Coronary artery (tissue), 2 donors: ENCODE measurements around the gene GNB4.

Source experiments
- DNase-seq: peaks from one replicate; pipeline ENCODE4 v3.0.0-alpha.2; 2017; ENCODE audit warnings: low spot score
- H3K27ac ChIP-seq, 2 donors: fragments of 200-600 bp; sonication (generic); one replicate each; pipeline ENCODE4 v1.5.1; 2016 to 2019
- H3K4me3 ChIP-seq: fragments of 200-600 bp; sonication (generic); 2 replicates; pipeline ENCODE4 v1.5.1; 2016; ENCODE audit warnings: mild to moderate bottlenecking, moderate library complexity
- TF ChIP-seq, protein P1 (sequence below): fragments of 200-600 bp; sonication (generic); IDR thresholded peaks from one replicate; pipeline ENCODE4 v1.5.1; 2019; ENCODE audit warnings: antibody characterized with exemption

The GNB4 gene

DNA sequence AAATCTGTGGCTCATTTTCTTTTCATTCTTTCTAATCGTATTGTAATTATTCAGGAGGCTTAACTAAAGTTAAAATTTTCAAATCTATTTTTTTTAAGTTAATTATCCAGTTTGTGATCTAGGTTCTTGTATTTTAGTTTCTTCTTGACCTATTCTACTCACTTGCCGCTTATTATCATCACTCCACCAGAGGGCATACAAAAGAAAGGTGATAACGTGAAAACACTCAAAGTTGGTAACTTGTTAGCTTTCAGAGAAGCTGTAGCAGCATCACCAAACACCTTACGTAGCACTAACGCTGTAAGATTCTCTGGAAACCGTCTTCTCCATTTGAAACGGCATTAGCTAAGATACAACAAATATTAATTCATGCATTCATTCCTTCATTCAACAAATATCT, 4.8 kb downstream of the GNB4 start:
- Histone ChIP-seq H3K4me3 (no peak overlapping the region), H3K27ac (no peak overlapping the region)
- DNase-seq, result no peak
- TF ChIP-seq, protein P1, sequence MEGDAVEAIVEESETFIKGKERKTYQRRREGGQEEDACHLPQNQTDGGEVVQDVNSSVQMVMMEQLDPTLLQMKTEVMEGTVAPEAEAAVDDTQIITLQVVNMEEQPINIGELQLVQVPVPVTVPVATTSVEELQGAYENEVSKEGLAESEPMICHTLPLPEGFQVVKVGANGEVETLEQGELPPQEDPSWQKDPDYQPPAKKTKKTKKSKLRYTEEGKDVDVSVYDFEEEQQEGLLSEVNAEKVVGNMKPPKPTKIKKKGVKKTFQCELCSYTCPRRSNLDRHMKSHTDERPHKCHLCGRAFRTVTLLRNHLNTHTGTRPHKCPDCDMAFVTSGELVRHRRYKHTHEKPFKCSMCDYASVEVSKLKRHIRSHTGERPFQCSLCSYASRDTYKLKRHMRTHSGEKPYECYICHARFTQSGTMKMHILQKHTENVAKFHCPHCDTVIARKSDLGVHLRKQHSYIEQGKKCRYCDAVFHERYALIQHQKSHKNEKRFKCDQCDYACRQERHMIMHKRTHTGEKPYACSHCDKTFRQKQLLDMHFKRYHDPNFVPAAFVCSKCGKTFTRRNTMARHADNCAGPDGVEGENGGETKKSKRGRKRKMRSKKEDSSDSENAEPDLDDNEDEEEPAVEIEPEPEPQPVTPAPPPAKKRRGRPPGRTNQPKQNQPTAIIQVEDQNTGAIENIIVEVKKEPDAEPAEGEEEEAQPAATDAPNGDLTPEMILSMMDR, result no peak

DNA sequence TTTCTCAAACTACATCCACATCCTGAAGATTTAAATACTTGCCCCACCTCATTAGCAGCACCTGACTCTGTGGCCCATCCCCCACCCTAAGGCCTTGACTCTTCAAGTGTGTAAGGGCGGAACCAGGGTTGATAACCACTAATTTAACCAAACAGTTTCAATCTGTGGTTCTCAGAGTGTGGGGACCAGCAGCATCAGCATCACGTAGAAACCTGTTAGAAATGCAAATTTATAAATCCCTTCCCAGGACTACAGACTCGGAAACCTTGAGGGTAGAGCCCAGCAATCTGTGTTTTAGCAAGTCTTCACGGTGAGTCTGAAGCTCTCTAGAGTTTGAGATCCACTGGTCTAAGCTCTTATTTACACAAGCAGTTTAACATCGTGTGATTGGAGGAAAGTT, 12.4 kb downstream of the GNB4 start:
- no peak for DNase-seq
- TF ChIP-seq, protein P1, result no peak
- H3K27ac ChIP-seq, result no peak overlapping the region
- no peak overlapping the region for H3K4me3 ChIP-seq

DNA sequence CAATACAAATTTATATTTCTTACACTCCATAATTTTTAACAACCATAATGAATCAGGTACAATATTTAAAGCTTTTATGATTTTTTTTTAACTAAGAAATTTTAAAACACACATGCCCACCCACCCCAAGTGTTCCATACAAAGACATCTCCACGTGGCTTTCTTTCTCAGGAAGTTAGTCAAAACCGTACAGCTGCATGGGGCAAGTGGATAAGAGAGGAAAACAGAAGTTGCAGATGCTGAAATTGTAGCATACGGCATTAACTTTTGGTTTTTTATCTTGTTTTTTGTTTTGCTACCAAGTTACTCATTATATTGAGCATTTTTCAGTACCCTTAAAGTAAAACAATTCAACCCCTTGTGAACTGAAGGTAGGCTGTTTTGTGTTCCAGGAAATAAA, 14.8 kb downstream of the GNB4 start:
- Histone ChIP-seq H3K27ac (no peak overlapping the region), H3K4me3 (no peak overlapping the region)
- TF ChIP-seq, protein P1, result no peak
- no peak for DNase-seq

DNA sequence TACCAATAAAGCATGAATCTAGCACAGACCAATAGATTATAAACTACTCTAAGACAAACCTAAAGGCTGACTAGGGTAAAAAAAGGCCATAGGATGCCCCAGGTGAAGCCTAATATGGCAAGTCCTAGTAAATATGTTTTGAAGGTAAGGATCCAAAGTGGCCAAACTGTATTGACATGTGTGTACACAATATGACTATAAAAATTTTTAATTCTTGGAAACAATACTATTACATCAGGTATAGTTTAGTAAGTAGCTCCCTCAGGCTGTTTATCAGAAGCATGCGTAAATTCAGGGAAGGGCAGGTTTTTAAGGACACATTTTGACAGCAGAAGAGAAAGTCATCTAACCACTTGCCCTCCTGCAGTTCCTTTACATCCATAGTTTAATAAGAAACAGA, 18.8 kb downstream of the GNB4 start:
- H3K27ac ChIP-seq, result peak overlapping the region in 1 of 2 donors; percentile 1

DNA sequence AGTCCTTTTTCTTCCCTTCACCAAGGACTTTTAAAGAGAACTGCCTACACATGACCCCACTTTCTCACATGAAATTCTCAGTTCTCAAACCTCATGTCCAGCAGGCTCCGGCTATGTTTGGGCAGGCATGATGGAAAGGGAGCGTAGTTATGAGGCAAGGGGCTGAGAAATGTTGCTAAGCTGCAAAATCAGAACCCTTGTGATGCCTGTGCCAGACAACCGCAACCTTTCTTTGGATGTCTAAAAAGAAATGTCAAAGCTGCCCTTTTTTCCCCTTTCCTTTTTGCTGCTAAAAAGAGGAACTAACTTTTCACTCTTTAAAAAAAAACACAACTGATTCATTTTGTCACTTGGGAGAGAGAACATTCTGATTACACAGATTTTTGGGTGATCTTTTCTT, 19.2 kb downstream of the GNB4 start:
- H3K4me3 ChIP-seq, result no peak overlapping the region
- peak overlapping the region in 1 of 2 donors; percentile 1 for H3K27ac ChIP-seq
- DNase-seq, result no peak
- TF ChIP-seq, protein P1, result no peak

More for the DNA sequence above, 18.8 kb downstream of the GNB4 start:
- no peak for DNase-seq
- H3K4me3 ChIP-seq, result no peak overlapping the region
- TF ChIP-seq, protein P1, result no peak

DNA sequence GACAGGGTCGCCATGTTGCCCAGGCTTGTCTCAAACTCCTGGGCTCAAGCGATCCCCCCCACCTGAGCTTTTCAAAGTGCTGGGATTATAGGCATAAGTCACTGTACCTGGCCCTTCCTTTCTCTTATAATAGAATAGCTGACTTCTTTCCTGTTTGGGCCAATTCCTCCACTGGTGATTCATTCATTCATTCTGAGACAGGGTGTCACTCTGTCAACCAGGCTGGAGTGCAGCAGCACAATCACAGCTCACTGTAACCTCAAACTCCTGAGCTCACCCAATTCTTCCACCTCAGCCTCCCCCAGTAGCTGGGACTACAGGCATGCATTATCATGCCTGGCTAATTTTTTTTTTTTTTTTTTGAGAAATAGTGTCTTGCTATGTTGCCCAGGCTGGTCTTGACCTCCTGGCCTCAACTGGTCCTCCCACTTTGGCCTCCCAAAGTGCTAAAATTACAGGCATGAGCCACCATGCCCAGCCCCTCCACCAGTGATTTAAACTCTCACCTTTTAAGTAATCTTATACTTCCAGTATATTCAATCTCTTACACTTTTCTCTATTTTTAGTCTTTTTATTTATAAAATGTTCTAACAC, 20.9 kb downstream of the GNB4 start:
- H3K4me3 ChIP-seq, result no peak overlapping the region
- no peak overlapping the region for H3K27ac ChIP-seq
- TF ChIP-seq, protein P1, result no peak
- DNase-seq, result no peak

DNA sequence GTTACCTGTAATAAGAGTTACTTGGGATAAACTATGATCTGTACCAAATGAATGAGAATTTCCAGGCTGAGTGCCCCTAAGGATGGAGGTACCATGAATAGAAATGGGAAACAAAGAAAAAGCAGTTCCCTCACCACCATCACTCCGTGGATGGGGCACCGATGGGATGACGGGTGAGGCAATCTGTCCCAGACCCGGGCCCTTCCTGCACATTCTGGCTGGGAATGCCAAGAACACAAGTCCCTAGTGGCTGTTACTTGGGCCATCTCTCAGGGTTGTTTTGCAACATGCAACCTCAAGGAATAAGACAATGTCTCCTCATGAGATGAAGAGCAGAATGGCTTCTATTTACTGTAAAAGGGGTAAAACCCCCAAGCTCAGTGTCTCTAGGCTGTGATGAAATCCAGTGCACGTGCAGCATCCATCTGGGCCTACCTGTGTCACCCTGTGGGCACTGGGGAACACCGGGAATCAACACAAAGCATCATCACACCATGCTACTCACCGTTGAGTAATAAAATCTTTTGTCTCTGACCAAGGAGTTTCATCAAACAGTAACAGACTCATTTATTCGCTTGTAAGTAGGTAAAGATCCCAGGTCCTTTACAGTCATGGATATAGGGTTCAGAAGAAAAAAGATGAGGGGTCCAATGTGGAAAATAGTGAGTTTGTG, 22.3 kb downstream of the GNB4 start:
- DNase-seq, result no peak
- no peak overlapping the region for H3K4me3 ChIP-seq
- H3K27ac ChIP-seq, result no peak overlapping the region
- TF ChIP-seq, protein P1, result no peak
